GM12873 (cell line): ENCODE results near the gene KERA.

Experiments
- TF ChIP-seq, protein P1 (sequence below): IDR thresholded peaks from 2 replicates; pipeline ENCODE4 v1.5.1; 2012; ENCODE audit warnings: low read depth, mild to moderate bottlenecking, moderate library complexity, low read length, control low read depth; ENCODE audit not compliant: insufficient read depth; ENCODE audit errors: missing control alignments

KERA gene

GRCh38 chr12:91037276-91037675, 20.5 kb downstream of the KERA start:
- TF ChIP-seq, protein P1, sequence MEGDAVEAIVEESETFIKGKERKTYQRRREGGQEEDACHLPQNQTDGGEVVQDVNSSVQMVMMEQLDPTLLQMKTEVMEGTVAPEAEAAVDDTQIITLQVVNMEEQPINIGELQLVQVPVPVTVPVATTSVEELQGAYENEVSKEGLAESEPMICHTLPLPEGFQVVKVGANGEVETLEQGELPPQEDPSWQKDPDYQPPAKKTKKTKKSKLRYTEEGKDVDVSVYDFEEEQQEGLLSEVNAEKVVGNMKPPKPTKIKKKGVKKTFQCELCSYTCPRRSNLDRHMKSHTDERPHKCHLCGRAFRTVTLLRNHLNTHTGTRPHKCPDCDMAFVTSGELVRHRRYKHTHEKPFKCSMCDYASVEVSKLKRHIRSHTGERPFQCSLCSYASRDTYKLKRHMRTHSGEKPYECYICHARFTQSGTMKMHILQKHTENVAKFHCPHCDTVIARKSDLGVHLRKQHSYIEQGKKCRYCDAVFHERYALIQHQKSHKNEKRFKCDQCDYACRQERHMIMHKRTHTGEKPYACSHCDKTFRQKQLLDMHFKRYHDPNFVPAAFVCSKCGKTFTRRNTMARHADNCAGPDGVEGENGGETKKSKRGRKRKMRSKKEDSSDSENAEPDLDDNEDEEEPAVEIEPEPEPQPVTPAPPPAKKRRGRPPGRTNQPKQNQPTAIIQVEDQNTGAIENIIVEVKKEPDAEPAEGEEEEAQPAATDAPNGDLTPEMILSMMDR, result no peak

DNA sequence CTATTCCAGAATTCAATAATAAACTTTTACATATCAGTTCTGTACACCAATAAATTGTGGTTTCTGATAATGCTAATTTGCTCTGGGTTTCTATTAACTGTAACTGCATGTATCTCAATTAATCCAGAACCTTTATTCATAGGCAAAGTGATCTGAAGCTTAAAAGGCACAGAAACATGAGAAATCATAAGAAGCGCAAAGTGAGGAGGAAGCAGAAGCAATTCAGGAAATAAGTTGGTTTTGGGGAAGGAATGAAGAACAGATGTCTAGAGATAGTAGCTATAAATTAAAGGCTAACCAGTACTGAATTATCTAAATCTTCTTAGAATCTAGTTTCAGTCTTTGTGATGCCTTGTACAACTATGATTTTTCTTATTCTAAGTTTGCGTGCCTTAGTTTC, 24.6 kb downstream of the KERA start:
- TF ChIP-seq, protein P1, result no peak

DNA sequence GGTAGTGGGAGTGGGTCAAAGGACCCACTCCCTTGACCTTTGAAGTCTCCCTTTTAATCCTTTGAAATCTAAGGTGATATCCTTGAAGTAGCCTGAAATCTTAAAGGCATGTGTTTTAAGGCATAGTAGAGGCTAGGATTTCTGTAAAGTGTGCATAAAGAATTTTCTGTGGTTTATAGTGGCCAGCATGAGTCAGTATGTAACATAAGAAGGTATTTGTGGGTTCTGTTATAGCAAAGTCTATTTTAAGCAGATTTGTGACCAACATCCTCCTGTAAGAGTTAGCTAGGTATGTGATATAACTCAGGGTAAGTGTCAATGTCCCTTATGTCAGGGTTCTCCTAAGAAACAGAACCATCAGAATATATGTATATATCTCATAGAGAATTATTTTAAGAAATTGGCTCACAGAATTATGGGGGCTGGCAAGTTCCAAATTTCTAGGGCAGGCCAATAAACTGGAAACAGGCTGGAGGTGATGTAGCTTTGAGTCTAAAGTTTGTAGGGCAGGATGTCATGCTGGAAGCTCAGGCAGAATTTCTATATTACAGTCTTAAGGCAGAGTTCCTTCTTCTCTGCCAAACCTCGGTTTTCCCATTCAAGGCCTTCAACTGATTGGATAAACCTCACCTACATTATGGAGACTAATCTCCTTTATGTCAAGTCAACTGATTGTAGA, 34.4 kb downstream of the KERA start:
- TF ChIP-seq, protein P1, result no peak

DNA sequence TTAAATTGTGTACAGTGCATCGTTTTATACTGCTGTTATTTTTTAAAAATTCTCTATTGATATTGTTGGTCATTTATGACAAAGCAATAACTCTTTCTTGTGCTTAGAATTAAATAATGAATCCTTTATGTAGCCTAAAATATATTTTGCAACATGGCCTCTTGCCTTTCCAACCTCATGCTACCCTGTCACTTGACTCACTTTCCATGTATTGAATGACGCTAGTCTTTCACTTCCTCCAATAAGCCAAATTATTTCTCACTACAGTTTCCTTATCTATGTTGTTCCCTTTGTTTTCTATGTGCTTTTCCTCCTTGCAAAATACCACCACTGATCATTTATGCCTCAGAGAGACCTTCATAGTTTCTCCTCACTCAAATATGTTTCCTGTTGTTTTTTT, 36.7 kb downstream of the KERA start:
- TF ChIP-seq, protein P1, result no peak

DNA sequence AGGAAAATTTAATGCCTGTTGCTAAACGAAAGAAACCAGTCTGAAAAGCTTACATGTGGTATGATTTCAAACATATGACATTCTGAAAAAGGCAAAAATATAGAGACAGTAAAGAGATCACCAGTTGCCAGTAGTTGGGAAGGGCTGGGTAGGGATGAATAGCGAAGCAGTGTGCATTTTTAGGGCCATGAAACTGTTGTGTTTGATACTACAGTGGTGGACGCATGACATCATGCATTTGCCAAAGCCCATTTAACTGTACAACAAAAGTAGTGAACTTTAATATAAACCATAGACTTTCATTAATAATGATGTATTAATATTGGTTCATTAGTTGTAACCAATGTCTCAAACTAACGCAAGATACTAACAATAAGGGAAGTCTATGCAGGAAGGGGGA, 38.4 kb downstream of the KERA start:
- TF ChIP-seq, protein P1, result no peak

DNA sequence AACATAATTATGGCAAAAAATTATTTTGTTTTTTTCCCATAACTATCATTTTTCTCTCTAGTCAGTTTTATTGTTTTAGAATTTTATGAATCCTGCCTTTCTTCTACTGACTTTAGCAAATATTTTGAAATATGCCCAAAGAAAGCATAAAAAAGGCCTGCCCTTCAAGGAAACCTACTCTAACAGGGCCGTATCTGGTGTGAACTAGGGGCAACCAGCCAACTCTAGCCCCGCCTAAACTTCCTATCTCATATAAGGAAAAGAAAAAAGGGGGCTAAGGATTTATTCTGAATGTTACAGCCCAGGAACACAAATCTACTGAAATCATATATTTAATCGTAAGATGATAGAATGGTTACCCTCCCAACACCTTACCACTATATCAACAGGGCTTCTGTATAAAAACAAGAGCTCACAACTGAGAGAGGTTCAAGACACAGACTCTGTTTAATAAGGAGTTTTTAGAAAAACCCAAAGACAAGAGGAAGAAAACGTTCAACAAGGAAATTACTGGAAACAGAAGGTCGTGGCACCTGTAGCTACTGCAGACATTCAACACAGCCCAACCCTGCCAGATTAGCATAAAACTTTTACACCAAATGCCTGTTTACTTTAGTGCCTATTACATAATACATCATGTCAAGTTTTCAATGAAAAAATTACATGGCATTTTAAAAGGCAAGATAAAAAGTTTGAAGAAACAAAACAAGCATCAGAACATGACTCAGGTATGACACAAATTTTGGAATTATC, 40.1 kb downstream of the KERA start:
- TF ChIP-seq, protein P1, result no peak

DNA sequence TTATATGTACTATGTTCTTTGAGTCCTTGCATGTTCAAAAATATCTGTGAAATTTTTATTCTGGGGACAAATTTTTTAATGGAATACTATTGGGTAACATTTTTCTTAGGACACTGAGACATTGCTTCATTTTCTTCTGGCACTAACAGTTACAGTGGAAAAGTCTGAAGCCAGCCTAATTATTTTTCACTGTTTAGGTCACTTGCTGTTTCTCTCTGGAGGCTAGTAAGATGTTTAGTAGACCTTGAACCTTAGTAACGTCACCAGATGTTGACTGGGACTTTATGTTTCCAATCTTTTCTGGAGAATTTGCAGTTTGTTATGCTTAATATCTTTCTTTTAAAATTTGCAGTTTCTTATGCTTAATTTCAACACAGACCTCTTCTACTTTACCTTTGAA, 40.8 kb downstream of the KERA start:
- TF ChIP-seq, protein P1, result no peak
